ENCODE data around the gene LMTK3. TPM values are rescaled to one million over a fixed set of nuclear protein-coding genes. Genes with fewer than 3 reads are reported as not detected.
A peak's percentile ranks its signal among the peaks of the same experiment; 100 is the strongest.
"Not testable (repeated sequence)": the region's sequence is repeated elsewhere in the genome, so short reads cannot be mapped to it uniquely, and the experiment has no call there.

The LMTK3 gene
- total and polyA plus RNA-seq, 2 experiments from 2014 or later = 0.22 TPM; not detected in 1

DNA sequence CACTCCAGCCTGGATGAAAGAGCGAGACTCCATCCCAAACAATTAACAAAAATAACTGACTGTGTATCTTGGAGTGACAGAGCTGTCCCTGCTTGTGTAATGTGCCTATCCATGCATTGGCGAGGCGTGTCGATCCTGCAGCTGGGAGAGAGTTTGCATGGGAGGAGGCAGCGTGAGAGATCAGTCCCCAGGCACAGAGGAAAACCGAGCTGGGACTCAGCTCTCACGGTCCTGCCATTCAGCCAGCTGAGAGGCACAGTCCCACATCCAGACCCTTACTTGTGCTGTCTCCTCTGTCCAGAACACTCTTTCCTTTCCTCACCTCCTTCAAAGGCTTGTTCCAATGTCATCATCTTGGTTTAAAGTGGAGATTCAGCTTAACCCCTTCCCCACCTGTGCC is 28.5 kb upstream of the LMTK3 start:
- Histone ChIP-seq H3K79me2 (ENCODE audit: insufficient read depth) (no peaks in the 10 kb centered on the region), H3K36me3 (ENCODE audit: low read depth) (no peaks in the 10 kb centered on the region), H3K4me3 (no peak overlapping the region), H3K4me1 (ENCODE audit: insufficient read depth) (no peaks in the 10 kb centered on the region), H3K27ac (no peak overlapping the region), H3K9me2 (ENCODE audit: insufficient read depth) (no peaks in the 10 kb centered on the region), H3K9me3 (ENCODE audit: low read depth) (no peaks in the 10 kb centered on the region), H3K27me3 (replicated peaks; ENCODE audit: insufficient read depth) (no peaks in the 10 kb centered on the region), H4K20me1 (ENCODE audit: insufficient read depth) (no peaks in the 10 kb centered on the region), H3K4me2 (ENCODE audit: unreplicated experiment) (no peak overlapping the region), H2AFZ (no peak overlapping the region), H3F3A (ENCODE audit: insufficient read depth) (no peaks in the 10 kb centered on the region), H3K9ac (no peak overlapping the region)
- 18 to 19% methylated on average over 7 of the region's 7 CpGs for WGBS, 2 experiments (ENCODE audit: low coverage in 1 of 2, low lambda C conversion rate in 2 of 2, missing lambda C conversion rate in 2 of 2)
- DNase-seq = peak; percentile 16
- no peak for TF ChIP-seq EZH2phosphoT487 (IDR thresholded peaks at IDR 0.05; ENCODE audit: insufficient read depth, low read depth)
- no peak for TF ChIP-seq EZH2 (IDR thresholded peaks at IDR 0.05; ENCODE audit: insufficient read depth, poor library complexity, severe bottlenecking)
- in situ Hi-C loops (cut with MboI) = no loop called here

DNA sequence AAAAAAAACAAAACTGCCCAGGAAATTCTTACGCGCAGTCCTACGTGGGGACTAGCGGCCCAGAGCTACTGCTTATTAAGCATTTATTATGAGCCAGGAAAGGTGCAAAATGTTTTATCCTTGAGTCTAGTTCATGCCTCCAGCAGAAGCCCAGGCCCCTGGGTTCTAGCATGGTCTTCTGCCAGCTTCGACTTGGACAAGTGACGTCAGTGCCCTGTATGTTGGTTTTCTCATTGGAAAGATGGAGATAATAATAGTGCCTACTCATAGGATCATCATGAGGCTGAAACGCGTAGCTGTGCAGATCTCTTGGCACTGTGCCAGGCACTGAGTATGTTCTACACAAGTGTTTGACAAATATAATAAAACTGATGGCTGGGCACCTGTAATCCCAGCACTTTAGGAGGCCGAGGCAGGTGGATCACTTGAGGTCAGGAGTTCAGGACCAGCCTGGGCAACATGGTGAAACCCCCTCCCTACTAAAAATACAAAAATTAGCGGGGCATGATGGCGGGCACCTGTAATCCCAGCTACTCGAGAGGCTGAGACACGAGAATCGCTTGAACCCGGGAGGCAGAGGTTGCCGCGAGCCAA is 28.0 kb upstream of the LMTK3 start:
- Histone ChIP-seq H3K36me3 (ENCODE audit: low read depth) (no peaks in the 10 kb centered on the region), H2AFZ (no peak overlapping the region), H3K9me3 (ENCODE audit: low read depth) (no peaks in the 10 kb centered on the region), H3K79me2 (ENCODE audit: insufficient read depth) (no peaks in the 10 kb centered on the region), H3K9ac (no peak overlapping the region), H3K4me2 (ENCODE audit: unreplicated experiment) (no peak overlapping the region), H3K27ac (no peak overlapping the region), H3K9me2 (ENCODE audit: insufficient read depth) (no peaks in the 10 kb centered on the region), H3K27me3 (replicated peaks; ENCODE audit: insufficient read depth) (no peaks in the 10 kb centered on the region), H3K4me1 (ENCODE audit: insufficient read depth) (no peaks in the 10 kb centered on the region), H4K20me1 (ENCODE audit: insufficient read depth) (no peaks in the 10 kb centered on the region), H3F3A (ENCODE audit: insufficient read depth) (no peaks in the 10 kb centered on the region), H3K4me3 (no peak overlapping the region)
- in situ Hi-C loops (cut with MboI) = no loop called here
- peak; percentile 84 for DNase-seq
- 53 to 55% methylated on average over 17 of the region's 17 CpGs for WGBS, 2 experiments (ENCODE audit: low coverage in 1 of 2, low lambda C conversion rate in 2 of 2, missing lambda C conversion rate in 2 of 2)
- TF ChIP-seq EZH2 (IDR thresholded peaks at IDR 0.05; ENCODE audit: insufficient read depth, poor library complexity, severe bottlenecking) (no peak), EZH2phosphoT487 (IDR thresholded peaks at IDR 0.05; ENCODE audit: insufficient read depth, low read depth) (no peak)

DNA sequence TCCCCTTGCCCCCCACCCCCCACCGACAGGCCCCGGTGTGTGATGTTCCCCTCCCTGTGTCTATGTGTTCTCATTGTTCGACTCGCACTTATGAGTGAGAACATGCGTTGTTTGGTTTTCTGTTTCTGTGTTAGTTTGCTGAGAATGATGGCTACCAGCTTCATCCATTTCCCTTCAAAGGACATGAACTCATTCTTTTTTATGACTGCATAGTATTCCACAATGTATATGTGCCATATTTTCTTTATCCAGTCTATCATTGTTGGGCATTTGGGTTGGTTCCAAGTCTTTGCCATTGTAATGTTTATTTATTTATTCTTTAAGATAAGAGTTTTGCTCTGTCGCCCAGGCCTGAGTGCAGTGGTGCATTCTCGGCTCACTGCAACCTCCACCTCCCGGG is 26.4 kb upstream of the LMTK3 start:
- H4K20me1 ChIP-seq (ENCODE audit: insufficient read depth); in situ Hi-C loops (cut with MboI); H3K36me3 ChIP-seq (ENCODE audit: low read depth); H3K4me2 ChIP-seq (ENCODE audit: unreplicated experiment); H2AFZ ChIP-seq; H3K27ac ChIP-seq; H3K79me2 ChIP-seq (ENCODE audit: insufficient read depth); H3K9ac ChIP-seq; H3K4me3 ChIP-seq; H3K9me2 ChIP-seq (ENCODE audit: insufficient read depth); H3K27me3 ChIP-seq (replicated peaks; ENCODE audit: insufficient read depth); DNase-seq; H3F3A ChIP-seq (ENCODE audit: insufficient read depth); H3K9me3 ChIP-seq (ENCODE audit: low read depth); H3K4me1 ChIP-seq (ENCODE audit: insufficient read depth): not testable (repeated sequence)
- WGBS, 2 experiments (ENCODE audit: low coverage in 1 of 2, low lambda C conversion rate in 2 of 2, missing lambda C conversion rate in 2 of 2) = 69 to 75% methylated on average over 8 of the region's 8 CpGs

DNA sequence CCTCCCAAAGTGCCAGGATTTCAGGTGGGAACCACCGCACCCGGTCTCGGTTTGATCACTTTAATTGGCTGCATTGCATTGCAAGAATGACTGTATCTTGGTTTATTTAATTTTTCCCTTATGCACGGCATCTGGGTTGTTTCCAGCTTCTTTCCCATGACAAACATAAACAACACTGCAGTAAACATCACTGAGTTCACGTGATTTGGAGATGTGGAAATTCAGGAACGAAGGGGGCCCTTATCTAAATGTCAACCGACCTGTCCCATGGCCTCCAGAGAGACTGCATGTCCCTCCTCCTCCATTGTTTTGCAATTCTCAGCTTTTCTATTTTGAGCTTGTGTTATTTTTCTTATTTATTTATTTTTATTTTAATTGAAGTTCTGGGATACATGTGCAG is 25.9 kb upstream of the LMTK3 start:
- TF ChIP-seq EZH2 (IDR thresholded peaks at IDR 0.05; ENCODE audit: insufficient read depth, poor library complexity, severe bottlenecking) (no peak), EZH2phosphoT487 (IDR thresholded peaks at IDR 0.05; ENCODE audit: insufficient read depth, low read depth) (no peak)
- Histone ChIP-seq H3F3A (ENCODE audit: insufficient read depth) (no peaks in the 10 kb centered on the region), H3K4me2 (ENCODE audit: unreplicated experiment) (no peak overlapping the region), H3K9ac (no peak overlapping the region), H2AFZ (no peak overlapping the region), H3K36me3 (ENCODE audit: low read depth) (no peaks in the 10 kb centered on the region), H3K9me2 (ENCODE audit: insufficient read depth) (no peaks in the 10 kb centered on the region), H4K20me1 (ENCODE audit: insufficient read depth) (no peaks in the 10 kb centered on the region), H3K4me3 (no peak overlapping the region), H3K27me3 (replicated peaks; ENCODE audit: insufficient read depth) (no peaks in the 10 kb centered on the region), H3K4me1 (ENCODE audit: insufficient read depth) (no peaks in the 10 kb centered on the region), H3K9me3 (ENCODE audit: low read depth) (no peaks in the 10 kb centered on the region), H3K79me2 (ENCODE audit: insufficient read depth) (no peaks in the 10 kb centered on the region), H3K27ac (no peak overlapping the region)
- 44 to 47% methylated on average over 7 of the region's 7 CpGs for WGBS, 2 experiments (ENCODE audit: low coverage in 1 of 2, low lambda C conversion rate in 2 of 2, missing lambda C conversion rate in 2 of 2)
- no peak for DNase-seq
- in situ Hi-C loops (cut with MboI) = no loop called here

DNA sequence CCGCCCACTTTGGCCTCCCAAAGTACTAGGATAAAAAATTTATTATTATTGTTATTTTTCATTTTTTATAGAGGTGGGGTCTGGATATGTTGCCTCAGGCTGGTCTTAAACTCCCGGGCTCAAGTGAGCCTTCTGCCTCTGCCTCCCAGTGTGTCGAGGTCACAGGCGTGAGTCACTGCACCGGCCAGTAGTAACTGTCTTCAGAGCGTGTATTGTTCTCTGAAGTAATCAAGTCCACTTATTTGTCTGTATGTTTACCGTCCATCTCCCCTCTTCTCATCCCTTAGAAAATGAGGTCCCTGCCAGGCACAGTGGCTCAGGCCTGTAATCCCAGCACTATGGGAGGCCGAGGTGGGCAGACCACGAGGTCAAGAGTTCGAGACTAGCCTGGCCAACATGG is 22.1 kb upstream of the LMTK3 start:
- peaks cover 9% of the 10 kb centered on the region; the same call in 1 of the 2 replicates for H3F3A ChIP-seq (ENCODE audit: insufficient read depth)
- H3K27me3 ChIP-seq (replicated peaks; ENCODE audit: insufficient read depth) = no peaks in the 10 kb centered on the region
- H3K79me2 ChIP-seq (ENCODE audit: insufficient read depth) = no peaks in the 10 kb centered on the region
- H3K27ac ChIP-seq = no peak overlapping the region
- no peak overlapping the region for H3K9ac ChIP-seq
- no peaks in the 10 kb centered on the region for H4K20me1 ChIP-seq (ENCODE audit: insufficient read depth)
- H3K9me2 ChIP-seq (ENCODE audit: insufficient read depth) = no peaks in the 10 kb centered on the region
- no peaks in the 10 kb centered on the region for H3K36me3 ChIP-seq (ENCODE audit: low read depth)
- no peaks in the 10 kb centered on the region for H3K9me3 ChIP-seq (ENCODE audit: low read depth)
- no peak overlapping the region for H3K4me2 ChIP-seq (ENCODE audit: unreplicated experiment)
- no peak overlapping the region for H3K4me3 ChIP-seq
- DNase-seq = no peak
- WGBS, 2 experiments (ENCODE audit: low coverage in 1 of 2, low lambda C conversion rate in 2 of 2, missing lambda C conversion rate in 2 of 2) = 73 to 78% methylated on average over 10 of the region's 10 CpGs
- no peak for TF ChIP-seq EZH2phosphoT487 (IDR thresholded peaks at IDR 0.05; ENCODE audit: insufficient read depth, low read depth)
- TF ChIP-seq EZH2 (IDR thresholded peaks at IDR 0.05; ENCODE audit: insufficient read depth, poor library complexity, severe bottlenecking) = no peak
- H3K4me1 ChIP-seq (ENCODE audit: insufficient read depth) = no peaks in the 10 kb centered on the region
- in situ Hi-C loops (cut with MboI) = no loop called here
- no peak overlapping the region for H2AFZ ChIP-seq

Data from GM23248 (cell line).